ENCODE data around the gene CHRNA5.
A peak's percentile ranks its signal among the peaks of the same experiment; 100 is the strongest.
"Not testable (repeated sequence)": the region's sequence is repeated elsewhere in the genome, so short reads cannot be mapped to it uniquely, and the experiment has no call there.

CHRNA5 gene

DNA sequence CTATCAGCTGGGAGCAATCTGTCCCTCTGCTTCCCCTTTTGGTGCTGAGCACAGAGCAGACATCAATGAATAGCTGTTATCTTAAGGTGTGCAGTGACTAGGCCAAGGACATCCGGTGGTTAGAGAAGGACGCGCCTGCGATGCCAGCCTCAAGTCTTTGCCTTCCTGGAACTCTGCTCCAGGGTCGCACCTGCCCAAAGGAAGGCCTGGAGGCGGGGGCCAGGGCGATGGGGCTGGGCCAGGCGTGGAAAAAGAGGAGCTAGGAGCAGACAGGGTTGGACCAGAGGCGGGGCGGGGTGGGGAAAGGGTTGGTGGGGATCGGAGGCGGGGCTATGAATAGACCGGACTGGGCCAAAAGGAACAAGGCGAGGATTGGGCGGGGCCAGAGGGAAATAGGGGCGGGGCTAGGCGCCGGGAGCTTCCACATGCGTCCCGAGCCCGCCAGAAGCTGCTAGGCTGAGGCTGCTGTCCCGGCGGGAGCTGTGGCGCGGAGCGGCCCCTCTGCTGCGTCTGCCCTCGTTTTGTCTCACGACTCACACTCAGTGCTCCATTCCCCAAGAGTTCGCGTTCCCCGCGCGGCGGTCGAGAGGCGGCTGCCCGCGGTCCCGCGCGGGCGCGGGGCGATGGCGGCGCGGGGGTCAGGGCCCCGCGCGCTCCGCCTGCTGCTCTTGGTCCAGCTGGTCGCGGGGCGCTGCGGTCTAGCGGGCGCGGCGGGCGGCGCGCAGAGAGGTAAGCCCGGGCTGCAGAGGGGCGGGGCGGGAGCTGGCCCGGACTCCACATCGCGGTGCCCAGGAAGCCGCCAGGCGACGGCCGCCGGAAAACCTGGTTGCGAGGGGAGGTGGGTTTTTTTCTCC lies at the start of gene CHRNA5:
TSS of gene CHRNA5 (plus strand) at position 424 of the 854 bp plus-strand sequence. CDS start at position 624, 200 bp downstream.
- POLR2A ChIA-PET = interaction anchor here (0.5 to 4.2 kb wide), 29 partner anchors 8 to 460 kb away, joined by 3 to 69 read pairs (median 4); partner anchors contain the start of genes CHRNA3, HYKK, IREB2 and PSMA4
- 0 out of 2 replicates have a peak, but pooled peaks have one; percentile 26 for TF ChIP-seq FOXM1 (IDR thresholded peaks at IDR 0.05; ENCODE audit: borderline replicate concordance)
- TF ChIP-seq, protein P1, sequence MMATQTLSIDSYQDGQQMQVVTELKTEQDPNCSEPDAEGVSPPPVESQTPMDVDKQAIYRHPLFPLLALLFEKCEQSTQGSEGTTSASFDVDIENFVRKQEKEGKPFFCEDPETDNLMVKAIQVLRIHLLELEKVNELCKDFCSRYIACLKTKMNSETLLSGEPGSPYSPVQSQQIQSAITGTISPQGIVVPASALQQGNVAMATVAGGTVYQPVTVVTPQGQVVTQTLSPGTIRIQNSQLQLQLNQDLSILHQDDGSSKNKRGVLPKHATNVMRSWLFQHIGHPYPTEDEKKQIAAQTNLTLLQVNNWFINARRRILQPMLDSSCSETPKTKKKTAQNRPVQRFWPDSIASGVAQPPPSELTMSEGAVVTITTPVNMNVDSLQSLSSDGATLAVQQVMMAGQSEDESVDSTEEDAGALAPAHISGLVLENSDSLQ (IDR thresholded peaks at IDR 0.05) = no peak
- TF ChIP-seq FOXA1 (IDR thresholded peaks at IDR 0.05) = no peak
- TF ChIP-seq CTBP1 (IDR thresholded peaks at IDR 0.05; ENCODE audit: borderline replicate concordance) = no peak
- TF ChIP-seq SP1 (IDR thresholded peaks at IDR 0.05) = no peak
- no peak for TF ChIP-seq FOXK2 (IDR thresholded peaks at IDR 0.05)
- TF ChIP-seq HDGF (IDR thresholded peaks at IDR 0.05; ENCODE audit: borderline replicate concordance) = no peak
- no peak for TF ChIP-seq BHLHE40 (IDR thresholded peaks at IDR 0.05; ENCODE audit: borderline replicate concordance)
- peak; percentile 46 for TF ChIP-seq L3MBTL2 (conservative IDR thresholded peaks at IDR 0.05)
- TF ChIP-seq ELF4 (IDR thresholded peaks at IDR 0.05) = no peak
- TF ChIP-seq SUZ12 (IDR thresholded peaks at IDR 0.05) = no peak
- no peak for TF ChIP-seq TARDBP (IDR thresholded peaks at IDR 0.05)
- TF ChIP-seq NFRKB (IDR thresholded peaks at IDR 0.05) = no peak
- no peak for TF ChIP-seq ZNF384 (IDR thresholded peaks at IDR 0.05)
- peak; percentile 48; the same call in 1 of the 2 replicates for TF ChIP-seq ARNT (IDR thresholded peaks at IDR 0.05)
- peak; percentile 30; the same call in 1 of the 2 replicates for TF ChIP-seq LEF1 (IDR thresholded peaks at IDR 0.05; ENCODE audit: borderline replicate concordance)
- CTCF ChIA-PET = interaction anchor here (0.5 to 1.0 kb wide), 3 partner anchors 9 to 256 kb away, joined by 3 to 6 read pairs (median 5); no protein-coding TSS in a partner anchor
- peak; percentile 87 for DNase-seq (ENCODE audit: extremely low spot score)

DNA sequence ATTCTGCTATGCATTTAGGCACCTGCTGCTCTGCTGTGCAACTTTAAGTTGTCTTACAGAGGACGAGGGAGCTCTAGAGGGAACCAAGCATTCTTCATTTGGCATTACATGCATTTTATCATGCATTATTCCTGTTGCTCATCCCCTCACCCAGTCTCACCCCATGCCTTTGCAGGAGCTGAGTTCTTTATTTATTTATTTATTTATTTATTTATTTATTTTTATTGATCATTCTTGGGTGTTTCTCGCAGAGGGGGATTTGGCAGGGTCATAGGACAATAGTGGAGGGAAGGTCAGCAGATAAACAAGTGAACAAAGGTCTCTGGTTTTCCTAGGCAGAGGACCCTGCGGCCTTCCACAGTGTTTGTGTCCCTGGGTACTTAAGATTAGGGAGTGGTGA lies 45.3 kb upstream of the CHRNA5 start:
- CTCF ChIA-PET; DNase-seq (ENCODE audit: extremely low spot score): not testable (repeated sequence)
- POLR2A ChIA-PET = interaction anchor here (3.0 kb wide), 1 partner anchor 20 kb away, joined by 17 read pairs; the partner anchor contains the start of gene PSMA4

DNA sequence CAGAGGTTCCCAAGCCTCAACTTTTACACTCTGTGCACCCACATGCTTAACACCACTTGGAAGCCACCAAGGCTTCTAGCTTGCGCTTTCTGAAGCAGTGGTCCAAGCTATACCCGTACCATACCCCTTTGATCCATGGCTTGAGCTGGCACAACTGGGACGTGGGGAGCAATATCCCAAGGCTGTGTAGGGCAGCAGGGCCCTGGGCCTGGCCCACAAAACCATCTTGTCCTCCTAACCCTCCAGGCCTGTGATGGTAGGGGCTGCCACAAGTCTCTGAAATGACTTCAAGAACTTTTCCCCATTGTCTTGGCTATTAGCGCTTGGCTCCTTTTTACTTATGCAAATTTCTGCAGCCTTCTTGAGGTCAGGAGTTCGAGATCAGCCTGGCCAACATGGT lies 41.1 kb upstream of the CHRNA5 start:
- TF ChIP-seq, protein P1 (IDR thresholded peaks at IDR 0.05) = no peak
- no peak for TF ChIP-seq FOXM1 (IDR thresholded peaks at IDR 0.05; ENCODE audit: borderline replicate concordance)
- TF ChIP-seq ELF4 (IDR thresholded peaks at IDR 0.05) = no peak
- no peak for TF ChIP-seq SP1 (IDR thresholded peaks at IDR 0.05)
- TF ChIP-seq LEF1 (IDR thresholded peaks at IDR 0.05; ENCODE audit: borderline replicate concordance) = no peak
- no peak for TF ChIP-seq TARDBP (IDR thresholded peaks at IDR 0.05)
- TF ChIP-seq FOXK2 (IDR thresholded peaks at IDR 0.05) = no peak
- CTCF ChIA-PET = no interaction called here
- POLR2A ChIA-PET = interaction anchor here (1.3 to 1.6 kb wide), 2 partner anchors 16 kb away, joined by 3 to 5 read pairs; partner anchors contain the start of genes HYKK and PSMA4

DNA sequence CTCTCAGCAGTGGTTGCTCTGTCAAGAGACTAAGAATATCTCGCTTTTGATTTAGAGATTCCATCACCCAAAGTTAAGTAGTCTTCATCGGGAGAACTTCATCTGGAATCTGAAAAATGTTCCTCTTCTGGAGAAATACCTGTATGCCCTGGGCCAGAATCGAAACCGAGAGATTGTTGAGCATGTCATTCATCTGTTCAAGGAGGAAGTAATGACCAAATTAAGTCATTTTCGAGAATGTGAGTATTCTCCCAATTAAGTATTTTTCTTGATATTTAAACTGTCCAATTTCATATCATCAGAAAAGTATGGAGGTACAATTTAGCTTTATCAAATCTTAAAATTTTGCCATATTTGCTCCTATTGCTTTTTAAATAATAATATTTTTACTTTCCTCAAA lies 38.0 kb upstream of the CHRNA5 start:
- ChIA-PET POLR2A (no interaction called here), CTCF (no interaction called here)
- no peak for DNase-seq (ENCODE audit: extremely low spot score)
- TF ChIP-seq TARDBP (IDR thresholded peaks at IDR 0.05) = no peak

More for the DNA sequence above, 41.1 kb upstream of the CHRNA5 start:
- no peak for DNase-seq (ENCODE audit: extremely low spot score)

DNA sequence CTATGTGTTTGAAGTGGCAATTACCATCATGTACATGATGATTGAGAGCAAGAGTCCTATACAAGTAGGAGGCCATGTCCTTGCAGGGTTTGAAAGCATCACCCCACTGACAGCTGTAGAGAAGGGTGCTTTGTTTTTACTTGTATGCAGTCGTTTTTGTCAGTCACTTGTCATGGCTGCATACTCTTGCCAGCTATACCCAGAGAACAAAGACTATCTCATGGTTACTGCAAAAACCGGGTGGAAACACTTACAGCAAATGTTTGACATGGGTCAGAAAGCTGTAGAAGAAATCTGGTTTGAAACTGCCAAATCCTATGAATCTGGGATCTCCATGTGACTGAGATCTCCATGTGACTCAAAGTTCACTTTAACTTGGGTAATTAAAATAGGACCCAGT lies 32.0 kb upstream of the CHRNA5 start:
- CTCF ChIA-PET = no interaction called here

DNA sequence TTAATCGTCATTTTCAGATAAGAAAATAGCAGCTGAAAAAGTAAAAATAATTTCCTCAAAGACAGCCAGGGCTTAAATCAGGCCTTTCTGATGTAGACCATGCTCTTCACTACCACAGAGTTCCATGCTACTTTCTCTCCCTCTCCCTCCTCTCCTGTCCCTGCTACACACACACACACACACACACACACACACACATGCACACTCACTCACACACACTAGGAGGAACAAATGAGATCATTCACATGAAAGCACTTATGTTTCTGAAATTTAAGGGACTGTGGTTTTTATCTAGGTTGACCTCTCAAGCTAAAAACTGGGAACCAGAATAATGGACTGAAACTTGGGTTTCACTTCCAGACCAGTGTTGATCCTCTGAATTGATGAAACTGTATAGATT lies 29.2 kb upstream of the CHRNA5 start:
- POLR2A ChIA-PET = no interaction called here
- TF ChIP-seq SP1 (IDR thresholded peaks at IDR 0.05) = no peak
- TF ChIP-seq FOXA1 (IDR thresholded peaks at IDR 0.05) = no peak
- TF ChIP-seq TARDBP (IDR thresholded peaks at IDR 0.05) = no peak
- TF ChIP-seq, protein P1 (IDR thresholded peaks at IDR 0.05) = no peak
- TF ChIP-seq ZNF384 (IDR thresholded peaks at IDR 0.05) = no peak
- TF ChIP-seq NFRKB (IDR thresholded peaks at IDR 0.05) = no peak
- no peak for TF ChIP-seq L3MBTL2 (conservative IDR thresholded peaks at IDR 0.05)
- TF ChIP-seq LEF1 (IDR thresholded peaks at IDR 0.05; ENCODE audit: borderline replicate concordance) = no peak
- TF ChIP-seq BHLHE40 (IDR thresholded peaks at IDR 0.05; ENCODE audit: borderline replicate concordance) = no peak
- no peak for TF ChIP-seq ARNT (IDR thresholded peaks at IDR 0.05)
- TF ChIP-seq FOXM1 (IDR thresholded peaks at IDR 0.05; ENCODE audit: borderline replicate concordance) = no peak
- no peak for TF ChIP-seq CTBP1 (IDR thresholded peaks at IDR 0.05; ENCODE audit: borderline replicate concordance)
- TF ChIP-seq SUZ12 (IDR thresholded peaks at IDR 0.05) = no peak
- TF ChIP-seq ELF4 (IDR thresholded peaks at IDR 0.05) = no peak
- TF ChIP-seq FOXK2 (IDR thresholded peaks at IDR 0.05) = no peak
- no peak for TF ChIP-seq HDGF (IDR thresholded peaks at IDR 0.05; ENCODE audit: borderline replicate concordance)
- DNase-seq (ENCODE audit: extremely low spot score) = no peak
- CTCF ChIA-PET = no interaction called here

More for the DNA sequence above, 32.0 kb upstream of the CHRNA5 start:
- TF ChIP-seq ELF4 (IDR thresholded peaks at IDR 0.05) (no peak), SUZ12 (IDR thresholded peaks at IDR 0.05) (no peak), HDGF (IDR thresholded peaks at IDR 0.05; ENCODE audit: borderline replicate concordance) (no peak), FOXM1 (IDR thresholded peaks at IDR 0.05; ENCODE audit: borderline replicate concordance) (no peak), FOXA1 (IDR thresholded peaks at IDR 0.05) (no peak), ARNT (IDR thresholded peaks at IDR 0.05) (no peak), CTBP1 (IDR thresholded peaks at IDR 0.05; ENCODE audit: borderline replicate concordance) (no peak), FOXK2 (IDR thresholded peaks at IDR 0.05) (no peak), BHLHE40 (IDR thresholded peaks at IDR 0.05; ENCODE audit: borderline replicate concordance) (no peak), SP1 (IDR thresholded peaks at IDR 0.05) (no peak), L3MBTL2 (conservative IDR thresholded peaks at IDR 0.05) (no peak), NFRKB (IDR thresholded peaks at IDR 0.05) (no peak), ZNF384 (IDR thresholded peaks at IDR 0.05) (no peak), LEF1 (IDR thresholded peaks at IDR 0.05; ENCODE audit: borderline replicate concordance) (no peak), TARDBP (IDR thresholded peaks at IDR 0.05) (no peak)
- TF ChIP-seq, protein P1 (IDR thresholded peaks at IDR 0.05) = no peak
- DNase-seq (ENCODE audit: extremely low spot score) = no peak
- POLR2A ChIA-PET = no interaction called here
